Endometrium (tissue), 2 donors: ENCODE measurements around the gene CGRRF1.

ENCODE experiments used
- FAIRE-seq: peaks from 2 replicates; lab custom pipeline; 2012; peaks lifted over from hg19 to GRCh38; lab: Jason Lieb, UNC
- donor health status: control.
- donor health status: control.

Gene CGRRF1, protein sequence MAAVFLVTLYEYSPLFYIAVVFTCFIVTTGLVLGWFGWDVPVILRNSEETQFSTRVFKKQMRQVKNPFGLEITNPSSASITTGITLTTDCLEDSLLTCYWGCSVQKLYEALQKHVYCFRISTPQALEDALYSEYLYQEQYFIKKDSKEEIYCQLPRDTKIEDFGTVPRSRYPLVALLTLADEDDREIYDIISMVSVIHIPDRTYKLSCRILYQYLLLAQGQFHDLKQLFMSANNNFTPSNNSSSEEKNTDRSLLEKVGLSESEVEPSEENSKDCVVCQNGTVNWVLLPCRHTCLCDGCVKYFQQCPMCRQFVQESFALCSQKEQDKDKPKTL

DNA sequence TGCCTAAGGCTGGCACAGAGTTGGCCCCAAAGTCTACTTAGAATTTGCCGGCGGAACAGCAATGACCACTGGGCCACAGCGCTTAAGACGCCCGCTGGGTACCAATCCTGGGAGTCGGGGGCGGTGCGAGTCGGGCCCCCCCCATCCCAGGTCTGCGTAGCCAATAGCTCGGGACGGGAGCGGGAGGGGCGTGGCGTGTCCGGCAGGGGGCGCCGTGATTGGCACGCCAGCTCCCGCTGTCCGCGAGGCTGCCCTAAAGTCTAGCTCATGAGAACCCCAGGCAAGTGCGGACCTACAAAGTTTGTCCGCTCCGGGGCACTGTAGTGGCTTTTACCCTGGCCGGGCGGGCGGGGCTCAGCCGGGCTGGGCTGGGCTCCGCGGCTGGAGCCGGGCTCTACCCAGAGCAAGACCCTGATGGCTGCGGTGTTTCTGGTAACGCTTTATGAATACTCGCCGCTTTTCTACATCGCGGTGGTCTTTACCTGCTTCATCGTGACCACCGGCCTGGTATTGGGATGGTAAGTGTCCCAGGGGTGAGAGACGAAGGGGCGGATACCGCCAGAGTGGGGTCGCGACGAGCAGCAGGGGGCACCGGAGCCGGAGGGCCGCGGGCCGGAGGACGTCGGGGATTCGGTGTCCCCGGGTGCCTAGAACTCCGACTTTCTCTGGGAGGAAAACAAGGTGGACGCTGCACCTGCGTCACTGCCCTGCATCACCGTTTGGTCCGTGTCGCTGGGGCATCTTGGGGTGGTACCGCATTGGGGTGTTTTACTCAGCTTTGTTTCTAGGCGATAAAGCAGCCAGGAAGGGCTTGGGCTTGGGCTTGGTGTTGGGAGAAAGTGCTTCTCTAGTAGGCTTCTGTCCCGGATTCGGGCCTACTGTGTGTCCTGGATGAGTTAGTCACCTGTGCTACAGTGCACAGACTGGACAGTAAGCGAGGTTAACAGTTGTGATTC lies at the start of gene CGRRF1:
TSS of gene CGRRF1 (plus strand) at position 361 of the 956 bp plus-strand sequence. CDS start at position 415, 54 bp downstream.
- FAIRE-seq, result peak; percentile 91

DNA sequence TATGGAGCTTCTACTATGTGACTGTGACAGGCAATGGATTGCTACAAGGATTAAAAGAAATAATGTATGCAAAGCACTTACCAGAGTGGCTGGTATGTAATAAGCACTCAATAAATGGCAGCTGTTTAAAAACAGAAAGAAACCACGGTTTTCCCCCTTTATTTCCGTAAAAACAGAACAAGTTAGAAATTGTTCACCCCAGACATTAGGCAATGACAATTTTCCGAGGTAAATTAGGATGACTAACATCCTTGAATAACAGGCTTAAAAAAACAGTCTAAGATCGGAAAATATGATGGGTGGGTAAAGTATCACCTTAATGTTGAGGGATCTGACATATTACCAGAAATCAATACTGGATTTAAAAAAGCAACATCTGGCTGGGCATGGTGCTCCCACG lies 47.7 kb upstream of the CGRRF1 start:
- no peak for FAIRE-seq

DNA sequence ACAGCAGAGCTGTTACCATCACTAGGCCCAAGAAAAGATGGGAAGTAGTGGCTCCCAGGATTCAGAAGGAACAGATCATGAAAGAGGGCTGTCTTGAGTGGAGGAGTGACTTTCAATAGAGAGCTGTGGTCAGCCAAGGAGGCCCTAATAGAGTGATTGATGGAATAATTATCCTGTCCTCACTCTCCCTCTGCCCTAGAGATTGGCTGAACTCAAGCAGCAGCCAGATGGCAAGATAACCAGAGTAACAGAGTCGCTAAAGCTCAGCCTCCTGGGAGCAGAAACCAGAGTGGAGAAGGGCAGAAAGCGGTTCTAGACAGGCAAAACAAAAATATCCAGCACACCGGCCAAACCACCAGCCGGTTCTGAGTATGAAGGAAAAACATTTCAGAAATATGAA lies 44.1 kb upstream of the CGRRF1 start:
- FAIRE-seq, result no peak

DNA sequence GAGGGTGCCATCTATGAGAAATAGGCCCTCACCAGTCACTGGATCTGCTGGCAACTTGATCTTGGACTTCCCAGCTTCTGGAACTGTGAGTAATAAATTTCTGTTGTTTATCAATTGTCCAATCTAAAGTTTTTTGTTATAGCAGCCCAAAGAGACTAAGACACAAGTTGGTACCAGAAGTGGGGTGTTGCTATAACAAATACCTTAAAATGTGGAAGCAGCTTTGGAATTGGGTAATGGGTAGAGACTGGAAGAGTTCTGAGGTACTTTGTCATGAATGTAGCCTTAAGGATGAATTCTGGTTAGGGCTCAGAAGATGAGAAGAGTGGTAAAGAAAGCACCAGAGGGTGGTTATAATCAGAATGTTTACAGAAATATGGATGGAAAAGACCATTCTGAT lies 42.4 kb upstream of the CGRRF1 start:
- FAIRE-seq, result no peak

DNA sequence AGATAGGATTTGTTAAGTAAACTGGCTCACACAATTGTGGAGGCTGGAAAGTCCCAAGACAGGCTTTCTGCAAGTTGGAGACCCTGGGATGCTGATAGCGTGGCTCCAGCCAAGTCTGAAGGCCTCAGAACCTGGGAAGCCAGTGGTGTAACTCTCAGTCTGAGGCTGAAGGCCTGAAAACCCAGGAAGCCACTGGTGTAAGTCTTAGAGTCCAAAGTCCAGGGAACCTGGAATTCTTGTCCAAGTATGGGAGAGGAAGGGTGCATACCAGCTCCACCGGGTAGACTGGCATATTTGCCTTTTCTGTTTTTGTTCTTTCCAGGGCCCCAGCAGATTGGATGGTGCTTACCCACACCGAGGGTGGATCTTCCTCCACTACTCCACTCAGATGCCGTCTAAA lies 39.0 kb upstream of the CGRRF1 start:
- no peak for FAIRE-seq

DNA sequence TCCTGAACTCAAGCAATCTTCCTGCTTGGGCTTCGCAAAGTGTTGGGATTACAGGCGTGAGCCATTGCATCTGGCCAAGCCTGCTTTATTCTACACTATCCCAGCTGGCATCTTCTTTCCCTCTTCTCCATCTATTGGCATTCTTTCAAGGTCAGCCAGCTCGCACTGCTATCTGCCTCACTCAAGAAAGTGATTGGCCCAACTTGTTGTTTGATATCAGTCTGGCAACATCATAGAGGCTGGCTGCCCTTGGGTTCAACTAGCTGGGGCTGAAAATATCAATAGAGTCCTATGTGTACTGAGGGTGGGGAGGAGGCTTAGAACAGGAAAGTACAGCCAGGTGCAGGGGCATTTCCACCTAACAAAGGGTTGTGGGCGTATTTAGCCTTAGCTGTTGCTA lies 38.1 kb upstream of the CGRRF1 start:
- no peak for FAIRE-seq

DNA sequence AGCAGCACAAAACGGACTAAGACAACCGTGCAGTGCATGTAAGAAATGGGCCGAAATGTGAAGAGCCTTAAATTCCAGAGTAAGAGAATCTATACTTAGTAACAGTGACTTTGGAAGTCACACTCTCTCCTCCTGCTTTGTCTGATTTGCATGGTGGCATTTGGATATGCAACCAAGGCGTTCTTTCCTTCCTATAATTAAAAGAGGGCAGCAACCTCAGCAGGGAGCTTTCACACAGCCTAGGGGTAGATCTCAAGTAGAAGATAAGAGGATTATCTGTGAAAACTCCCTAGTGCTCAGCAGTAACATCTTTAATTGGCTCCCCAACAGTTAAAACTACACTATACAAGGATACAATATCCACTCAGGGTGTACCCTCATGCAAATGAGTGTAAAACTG lies 37.4 kb upstream of the CGRRF1 start:
- FAIRE-seq, result no peak

DNA sequence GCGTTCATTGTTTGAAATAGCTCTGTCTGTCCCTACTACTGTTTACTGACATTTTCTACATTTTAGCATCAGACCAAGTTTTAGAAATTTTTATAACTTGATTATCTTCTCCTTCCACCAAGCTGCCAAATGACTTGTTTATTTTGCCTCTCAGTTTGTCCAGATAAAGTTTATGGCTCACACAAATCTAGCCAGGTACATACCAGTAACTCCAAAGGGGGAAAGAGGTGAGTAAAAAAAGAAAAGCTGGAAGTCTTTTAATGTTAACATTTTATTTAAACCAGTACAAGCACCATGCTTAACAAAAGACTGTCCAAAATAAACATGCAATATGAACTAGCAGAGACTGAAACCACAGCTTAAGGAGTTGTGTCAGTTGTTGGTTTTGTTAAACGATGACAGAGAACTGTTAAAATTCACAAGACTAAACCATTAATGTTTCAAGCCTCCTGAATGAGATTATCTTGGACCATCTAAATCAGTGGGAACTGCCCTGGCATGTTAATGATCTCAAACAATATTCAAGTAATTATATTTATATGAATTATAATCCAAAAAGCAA lies 35.4 kb upstream of the CGRRF1 start:
- FAIRE-seq, result no peak

DNA sequence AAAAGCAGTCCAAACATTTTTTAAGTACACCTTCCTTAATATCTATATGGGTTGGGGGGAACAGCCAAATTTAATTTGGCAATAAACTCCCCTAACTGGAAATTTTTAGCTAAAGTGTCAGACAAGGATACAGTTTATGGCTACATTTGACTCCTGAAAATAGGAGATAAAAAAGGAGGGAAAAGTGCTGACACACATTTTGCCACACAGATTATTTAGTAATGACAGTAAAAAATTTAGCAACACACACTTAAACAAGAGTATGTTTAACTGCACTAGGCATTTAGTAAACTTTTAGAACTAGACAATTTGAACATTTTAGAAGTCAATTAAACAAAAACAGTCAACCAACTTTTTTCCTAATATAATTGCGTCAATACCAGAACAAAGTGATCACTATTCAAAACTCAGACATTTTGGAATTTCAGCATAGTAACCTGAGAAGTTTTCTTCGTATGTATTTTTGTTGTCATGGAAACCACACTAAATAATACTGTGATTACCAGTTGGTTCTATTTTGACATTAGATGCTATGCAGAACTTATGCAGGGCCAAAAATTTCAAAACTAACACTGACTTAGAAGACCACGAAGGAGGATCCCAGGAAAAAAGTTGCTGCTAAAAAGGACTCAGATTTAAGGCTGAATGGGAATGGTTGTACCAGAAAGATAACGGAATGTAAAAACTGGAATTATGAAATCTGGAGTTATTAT lies 34.4 kb upstream of the CGRRF1 start:
- no peak for FAIRE-seq

DNA sequence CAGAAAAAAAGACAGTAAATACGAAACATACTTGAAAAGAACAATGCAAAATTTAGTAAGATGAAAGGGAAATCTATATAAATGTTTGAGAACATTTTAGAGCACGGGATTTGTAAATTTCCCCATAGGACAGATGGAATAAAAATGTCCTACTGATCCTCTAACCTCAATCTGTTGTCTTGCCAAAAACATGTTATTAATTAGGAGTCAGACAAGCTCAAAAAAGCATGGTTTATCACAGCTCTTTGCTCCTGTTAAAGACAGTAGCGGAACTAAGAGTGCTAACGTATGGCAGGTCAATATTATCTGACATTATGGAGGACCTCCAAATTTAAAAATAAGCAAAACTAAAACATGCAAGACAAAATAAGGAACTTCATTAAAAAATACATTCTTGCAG lies 33.8 kb upstream of the CGRRF1 start:
- no peak for FAIRE-seq

DNA sequence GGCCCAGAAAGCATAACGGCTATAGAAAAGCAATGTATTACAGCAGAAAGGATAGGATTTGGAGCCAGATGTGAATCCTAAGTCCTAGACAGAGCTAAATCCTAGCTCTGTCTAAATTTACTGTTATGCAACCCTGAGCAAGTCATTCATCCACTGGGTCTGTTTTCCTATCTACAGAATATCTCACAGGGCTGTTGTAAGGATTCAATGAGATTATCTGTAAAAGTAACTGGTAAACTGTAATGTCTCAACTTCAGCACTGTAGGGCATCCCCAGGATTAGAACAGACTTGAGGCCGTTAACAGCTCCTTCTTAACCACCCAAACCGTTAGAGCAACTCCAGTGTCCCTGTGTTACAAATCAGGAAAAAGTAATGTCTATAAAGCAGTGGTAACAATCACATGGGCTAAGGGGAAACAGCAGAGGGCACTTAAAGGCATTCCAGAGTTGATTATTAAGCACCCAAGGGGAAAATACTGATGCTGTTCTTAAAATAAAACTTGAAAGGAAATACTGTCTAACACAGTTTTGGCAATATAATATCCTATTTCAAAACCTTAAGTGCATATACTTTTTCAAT lies 31.0 kb upstream of the CGRRF1 start:
- no peak for FAIRE-seq

DNA sequence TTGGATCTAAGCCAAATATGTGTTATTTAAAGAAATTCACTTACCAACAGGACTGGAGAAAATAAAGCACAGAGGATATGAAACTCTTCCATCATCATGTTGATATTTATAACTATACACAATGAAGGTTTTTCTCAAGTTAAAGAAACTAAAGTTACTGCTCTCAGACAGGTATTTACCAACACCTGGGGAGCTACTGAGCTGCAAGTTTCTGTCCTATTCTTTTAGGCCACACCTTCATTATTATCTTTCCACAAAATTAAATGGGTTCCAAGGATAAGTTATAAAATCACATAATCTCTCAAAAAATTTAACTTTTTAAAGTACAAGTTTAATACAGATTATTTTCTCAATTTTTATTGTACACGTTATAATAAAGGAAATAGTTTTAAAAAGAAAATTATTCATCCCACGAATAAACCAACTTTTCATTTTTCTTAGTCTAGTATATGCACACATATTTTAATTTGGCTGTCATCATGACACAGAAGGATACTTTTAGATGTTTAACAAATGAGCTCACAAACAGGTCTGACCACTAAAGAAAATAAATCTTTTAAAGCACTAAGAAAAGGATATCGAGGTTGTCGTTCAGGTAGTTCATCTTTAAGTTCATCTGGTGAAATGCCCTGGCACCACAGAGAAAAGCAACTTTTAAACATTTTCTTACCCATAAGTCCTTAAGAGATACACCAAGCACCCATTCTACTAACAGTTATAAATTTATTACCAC lies 28.7 kb upstream of the CGRRF1 start:
- peak; percentile 70 for FAIRE-seq

DNA sequence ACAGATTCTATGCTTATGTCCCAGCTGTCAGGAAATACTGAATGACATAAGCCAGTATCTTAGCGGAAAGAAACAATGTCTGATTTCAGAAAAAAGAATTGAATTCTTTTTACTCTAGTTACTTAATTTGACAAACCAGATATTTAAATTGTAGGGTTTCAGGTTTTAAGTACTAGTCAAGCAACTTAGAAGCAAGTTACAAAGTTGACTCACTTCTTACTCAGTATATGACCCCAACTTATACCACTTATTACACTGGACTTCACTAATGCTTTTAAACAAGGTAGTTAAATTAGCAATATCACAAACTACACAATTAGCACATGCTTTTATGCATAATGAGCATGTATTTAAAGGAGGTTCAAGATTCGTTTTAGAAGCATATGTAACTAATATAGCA lies 28.0 kb upstream of the CGRRF1 start:
- FAIRE-seq, result no peak

DNA sequence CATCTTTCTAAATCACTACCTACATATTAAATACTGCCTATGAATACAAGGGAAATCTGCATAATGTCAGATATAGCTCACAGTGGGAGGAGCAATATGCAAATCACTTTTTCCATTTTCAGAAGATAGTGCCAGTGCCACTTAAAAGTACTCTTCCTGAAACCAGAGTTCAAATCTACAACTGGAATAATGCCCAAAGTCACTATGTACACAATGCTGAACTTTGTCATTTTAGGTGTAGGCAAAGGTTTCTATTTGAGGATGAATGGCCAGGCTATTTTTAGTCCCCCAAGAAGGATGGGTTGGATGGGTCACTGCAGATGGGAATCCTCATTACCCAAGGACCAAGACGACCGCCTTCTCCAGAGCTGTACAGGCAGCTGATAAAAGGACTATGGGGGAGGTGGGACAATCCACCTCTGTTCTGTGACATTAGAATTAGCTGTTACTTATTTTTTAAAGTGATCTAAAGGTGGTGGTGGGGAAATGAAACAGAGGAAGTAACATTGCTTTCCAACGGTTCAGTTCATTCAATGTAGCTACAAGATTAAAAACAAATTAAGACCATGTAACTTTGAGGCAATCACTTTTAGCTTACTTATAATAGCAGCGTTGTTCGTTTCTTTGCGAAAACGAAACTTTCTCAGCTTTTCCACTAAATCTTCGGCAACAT lies 26.5 kb upstream of the CGRRF1 start:
- no peak for FAIRE-seq

DNA sequence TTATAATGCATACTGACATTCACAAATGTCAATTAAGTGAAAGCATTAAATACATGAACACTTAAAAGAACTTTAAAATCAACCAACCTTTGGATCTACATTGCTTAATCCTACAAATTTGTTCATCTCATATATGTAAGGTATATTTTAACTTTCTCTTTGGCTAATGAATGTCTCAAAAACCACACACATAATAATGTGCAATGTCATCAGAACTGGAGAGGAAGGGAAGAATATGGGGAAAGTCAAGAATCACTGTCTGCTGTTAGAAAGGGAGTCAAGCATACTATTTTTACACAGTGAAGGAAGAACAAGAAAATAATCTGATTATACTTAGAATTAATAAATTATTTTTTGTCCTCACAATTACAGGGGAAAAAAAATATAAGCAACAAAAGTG lies 25.9 kb upstream of the CGRRF1 start:
- FAIRE-seq, result no peak

DNA sequence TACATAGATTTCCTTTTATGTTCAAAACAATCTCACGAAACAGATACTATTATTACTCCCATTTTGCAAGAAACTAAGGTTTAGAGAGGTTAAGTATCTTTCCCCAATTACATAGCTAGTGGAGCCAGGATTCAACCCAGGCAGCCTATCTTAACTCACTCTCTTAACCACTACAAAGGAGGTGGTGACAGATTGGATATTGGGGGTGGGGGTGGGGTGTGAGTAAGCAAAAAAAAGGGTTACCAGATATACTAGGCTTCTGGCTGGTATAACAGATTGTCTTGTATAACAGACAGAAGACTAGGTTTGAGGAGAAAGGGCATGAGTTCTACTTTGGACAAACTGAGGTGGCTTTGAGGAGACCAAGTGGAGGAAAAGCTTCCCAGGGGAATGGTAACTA lies 23.0 kb upstream of the CGRRF1 start:
- no peak for FAIRE-seq

DNA sequence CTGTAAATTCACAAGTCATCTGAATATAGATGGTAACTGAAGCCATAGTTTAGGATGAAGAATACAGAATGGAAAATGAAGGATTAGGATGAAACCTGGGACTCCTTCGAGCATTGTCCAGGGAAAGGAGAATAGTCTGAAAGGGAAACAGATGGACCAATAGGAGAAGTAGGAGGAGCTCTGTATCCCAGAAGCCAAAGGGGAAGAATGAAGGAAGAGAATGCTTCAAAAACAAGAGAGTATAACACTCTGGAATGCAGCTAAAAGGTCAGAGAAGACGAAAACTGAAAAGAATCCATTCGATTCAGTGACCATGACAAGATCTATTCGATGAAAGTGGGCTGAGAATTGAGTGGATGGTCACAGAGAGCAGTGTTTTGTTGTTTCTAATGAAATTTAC lies 21.9 kb upstream of the CGRRF1 start:
- FAIRE-seq, result no peak

DNA sequence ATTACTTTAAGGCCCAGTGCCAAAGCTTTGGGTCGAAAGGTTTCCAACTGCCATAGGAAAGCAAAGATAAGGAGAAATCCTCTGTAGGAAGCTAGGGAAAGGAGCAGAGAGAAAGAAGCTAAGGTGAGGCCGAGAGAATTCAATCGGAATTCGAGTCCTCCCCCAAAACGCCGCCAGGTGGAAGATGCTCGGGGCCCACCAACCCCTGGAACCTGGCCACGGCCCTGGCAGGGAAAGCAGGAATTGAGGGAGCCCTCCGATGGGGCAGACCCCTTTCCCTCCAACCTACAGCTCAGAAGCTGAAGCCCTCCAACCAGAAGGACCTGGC lies 21.4 kb upstream of the CGRRF1 start:
- no peak for FAIRE-seq

DNA sequence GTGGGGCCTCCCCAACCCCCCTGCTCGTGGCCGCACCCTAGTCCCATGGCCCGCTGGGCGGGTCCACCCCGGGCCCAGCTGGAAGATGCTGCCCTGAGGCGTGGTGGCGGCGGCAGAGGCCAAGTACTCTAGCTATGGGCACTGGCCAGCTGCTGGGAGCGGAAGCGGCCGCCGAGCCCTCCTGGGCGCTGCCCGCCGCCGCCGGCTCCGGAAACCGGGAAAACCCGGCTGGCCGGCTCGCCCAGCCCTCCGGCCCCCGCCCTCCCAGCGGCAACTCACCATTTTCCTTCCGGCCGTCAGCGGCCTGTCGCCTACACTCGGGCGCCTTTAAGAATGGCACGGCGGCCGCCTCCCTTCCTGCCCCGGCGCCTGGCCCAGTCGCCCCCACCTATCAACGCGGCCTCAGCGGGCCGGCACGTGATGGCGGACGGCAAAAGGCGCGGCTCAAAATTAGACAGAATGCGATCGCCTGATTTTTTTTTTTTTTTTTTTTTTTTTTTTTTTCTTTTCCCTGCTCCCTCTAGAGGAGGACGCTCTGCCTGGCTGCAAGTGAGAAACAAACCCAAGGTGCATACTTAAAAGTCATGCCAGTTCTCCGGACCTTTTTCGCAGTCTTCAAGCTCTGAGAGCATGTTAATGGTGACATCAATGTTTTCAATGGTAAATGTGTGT lies 20.9 kb upstream of the CGRRF1 start, which contains the start of gene GMFB:
TSS of gene GMFB (minus strand) at position 335 of the 672 bp plus-strand sequence. CDS start at position 282, 53 bp downstream.
- peak; percentile 85 for FAIRE-seq

DNA sequence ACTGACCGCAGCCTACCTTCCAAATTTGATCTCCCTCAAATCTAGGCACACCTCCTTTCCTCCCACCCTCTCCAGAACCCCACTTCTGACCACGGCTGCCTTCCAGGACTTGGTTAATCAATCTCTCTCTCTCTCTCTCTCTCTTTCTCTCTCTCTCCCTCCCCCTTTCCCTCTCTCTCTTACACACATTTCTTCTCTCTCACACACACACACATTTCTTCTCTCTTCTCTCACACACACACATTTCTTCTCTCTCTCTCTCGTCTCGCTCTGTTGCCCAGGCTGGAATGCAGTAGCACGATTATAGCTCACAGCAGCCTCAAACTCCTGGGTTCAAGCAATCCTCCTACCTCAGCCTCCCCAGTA lies 20.4 kb upstream of the CGRRF1 start:
- FAIRE-seq, result no peak
